HG02885 (cell line): ENCODE measurements around the gene CORO2B.

ENCODE experiments used
- ATAC-seq: cut with Tn5 transposase; IDR thresholded peaks from one replicate; pipeline ENCODE4 v1.9.1; 2021; ENCODE audit warnings: mild to moderate bottlenecking; ENCODE audit not compliant: unreplicated experiment, poor library complexity

CORO2B gene

DNA sequence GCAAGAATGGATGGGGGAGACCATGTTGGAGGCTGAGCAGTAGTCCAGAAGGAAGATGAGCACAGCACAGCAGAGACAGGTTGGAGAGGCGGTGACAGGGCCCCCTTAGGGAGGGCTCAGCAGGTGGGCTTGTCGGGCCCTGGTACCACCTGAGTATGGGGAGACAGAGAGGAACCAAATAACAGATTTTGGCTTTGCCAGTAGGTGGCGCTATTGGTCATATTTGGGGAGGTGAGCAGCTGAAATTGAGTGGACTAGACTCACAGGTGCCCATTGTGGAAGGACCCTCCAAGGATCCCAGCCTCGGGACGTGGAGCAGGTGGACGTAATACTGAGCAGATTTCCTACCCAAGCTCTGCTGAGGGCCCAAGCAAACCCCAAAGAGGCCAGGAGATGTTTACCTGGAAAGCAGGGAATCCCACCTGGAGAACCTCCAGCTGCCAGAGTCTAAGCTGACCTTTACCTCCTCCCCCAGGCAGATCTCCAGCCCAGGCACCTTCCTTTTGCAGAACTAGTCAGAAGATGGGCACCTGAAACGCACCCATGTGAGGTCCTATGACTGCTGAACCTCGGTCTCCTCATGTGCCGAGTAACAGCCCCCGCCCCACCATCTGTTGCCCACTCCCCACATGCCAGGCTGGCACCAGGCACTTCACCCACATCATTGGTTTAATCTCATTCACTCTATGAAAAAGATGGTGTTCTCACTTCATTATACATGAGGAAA is 24.6 kb upstream of the CORO2B start:
- no peak for ATAC-seq

GRCh38 chr15:68554721-68555678 is 23.8 kb upstream of the CORO2B start:
- no peak for ATAC-seq

DNA sequence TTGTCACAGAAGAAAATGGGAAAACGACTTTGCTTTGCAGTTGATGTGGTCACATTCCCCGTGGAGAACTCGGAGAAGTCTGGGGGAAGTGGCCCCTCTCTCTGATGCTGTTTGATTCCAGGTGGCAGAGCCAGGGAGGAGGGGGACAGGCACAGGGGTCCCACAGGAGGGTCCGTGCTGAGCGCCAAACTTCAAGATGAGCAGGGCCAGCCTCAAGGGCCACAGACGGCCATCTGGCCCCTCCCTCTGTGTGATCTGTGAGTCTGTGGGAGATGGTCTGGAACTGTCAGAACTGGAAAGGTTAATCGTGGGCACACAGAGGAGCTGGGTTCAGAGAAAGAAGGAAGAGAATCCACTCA is 23.1 kb upstream of the CORO2B start:
- no peak for ATAC-seq

GRCh38 chr15:68556139-68556990 is 22.4 kb upstream of the CORO2B start:
- no peak for ATAC-seq

DNA sequence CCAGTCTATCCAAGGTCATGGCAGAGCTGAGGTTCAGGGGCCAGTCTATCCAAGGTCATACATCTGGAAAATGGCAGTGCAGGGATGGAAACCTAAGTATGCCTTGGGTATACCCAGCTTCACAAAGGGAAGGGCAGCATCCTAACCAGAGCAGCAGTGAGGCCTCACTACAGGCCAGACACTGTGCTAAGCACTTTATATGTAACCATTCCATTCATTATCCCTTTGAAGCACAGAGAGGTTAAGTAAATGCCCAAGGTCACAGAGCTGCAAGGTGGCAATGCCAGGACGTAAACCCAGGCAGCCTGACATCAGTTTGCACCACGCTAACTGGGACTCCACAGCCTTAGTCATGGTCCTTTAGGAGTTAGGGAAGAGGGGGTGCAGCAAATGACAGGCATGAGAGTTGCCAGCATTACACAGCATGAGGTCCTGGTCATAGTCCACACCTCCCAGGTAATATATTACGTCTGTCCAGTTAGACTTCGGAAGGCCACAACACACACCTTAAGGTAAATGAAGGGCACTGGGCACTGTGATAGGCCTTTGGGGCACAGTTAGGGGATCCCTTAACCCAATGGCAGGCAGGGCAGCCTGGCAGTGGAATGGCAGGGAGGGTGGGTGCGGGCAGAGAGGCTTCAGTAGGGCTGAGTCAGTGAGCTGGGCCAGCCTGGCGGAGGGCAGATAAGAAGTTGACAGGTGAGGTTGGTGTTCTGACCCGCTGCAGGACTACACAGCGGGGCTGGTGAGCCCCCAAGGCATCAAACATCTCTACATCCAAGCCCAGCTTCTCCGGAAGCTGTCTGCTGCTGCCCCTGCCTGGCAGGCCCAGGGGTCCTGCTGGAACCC is 21.1 kb upstream of the CORO2B start:
- ATAC-seq, result no peak

DNA sequence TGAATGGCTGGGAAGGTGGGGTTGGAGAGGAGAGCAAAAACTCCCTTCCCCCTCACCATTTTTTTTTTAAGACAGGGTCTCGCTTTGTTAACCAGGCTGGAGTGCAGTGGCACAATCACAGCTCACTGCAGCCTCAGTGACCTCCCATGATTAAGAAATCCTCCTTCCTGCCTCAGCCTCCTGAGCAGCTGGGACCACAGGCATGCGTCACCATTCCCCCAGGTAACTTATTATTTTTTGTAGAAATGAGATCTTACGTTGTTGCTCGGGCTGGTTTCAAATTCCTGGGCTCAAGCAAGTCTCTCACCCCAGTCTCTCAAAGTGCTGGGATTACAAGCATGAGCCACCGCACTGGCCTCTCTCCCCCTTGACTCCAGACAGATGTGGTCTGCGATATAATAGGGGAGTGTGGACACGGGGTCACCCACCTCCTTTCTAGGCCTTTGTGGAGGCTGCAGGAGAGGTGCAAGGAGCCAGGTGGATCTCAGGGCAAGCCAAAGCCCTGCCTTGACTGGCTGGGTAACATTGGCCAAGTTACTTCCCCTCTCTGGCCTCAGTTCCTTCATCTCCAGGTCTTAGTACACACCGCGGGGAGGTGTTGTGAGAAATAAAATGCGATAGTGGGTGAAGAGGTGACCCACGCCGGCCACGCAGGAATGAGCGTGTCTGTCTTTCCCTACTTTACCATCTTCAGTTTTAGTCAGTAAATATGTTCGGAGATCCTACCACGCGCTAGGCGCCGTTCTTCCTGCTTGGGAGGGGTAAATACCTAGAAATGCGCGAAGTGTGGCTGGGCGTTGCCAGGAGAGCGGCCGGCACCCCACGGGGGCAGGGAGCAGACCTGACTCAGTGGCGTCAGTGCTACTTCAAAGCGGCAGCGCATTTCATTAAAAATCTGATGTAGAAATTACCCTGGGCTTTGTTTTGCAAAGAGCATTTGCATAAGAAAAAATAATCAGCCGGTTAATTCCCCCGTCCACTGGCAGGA is 20.2 kb upstream of the CORO2B start:
- no peak for ATAC-seq

GRCh38 chr15:68559345-68560310 is 19.2 kb upstream of the CORO2B start:
- no peak for ATAC-seq

- ATAC-seq, result no peak
Observed at GRCh38 chr15:68560501-68561113, 18.2 kb upstream of the CORO2B start.

- ATAC-seq, result no peak
Observed at GRCh38 chr15:68561171-68561900, 17.5 kb upstream of the CORO2B start.

GRCh38 chr15:68561901-68562300 is 16.9 kb upstream of the CORO2B start:
- ATAC-seq, result no peak

DNA sequence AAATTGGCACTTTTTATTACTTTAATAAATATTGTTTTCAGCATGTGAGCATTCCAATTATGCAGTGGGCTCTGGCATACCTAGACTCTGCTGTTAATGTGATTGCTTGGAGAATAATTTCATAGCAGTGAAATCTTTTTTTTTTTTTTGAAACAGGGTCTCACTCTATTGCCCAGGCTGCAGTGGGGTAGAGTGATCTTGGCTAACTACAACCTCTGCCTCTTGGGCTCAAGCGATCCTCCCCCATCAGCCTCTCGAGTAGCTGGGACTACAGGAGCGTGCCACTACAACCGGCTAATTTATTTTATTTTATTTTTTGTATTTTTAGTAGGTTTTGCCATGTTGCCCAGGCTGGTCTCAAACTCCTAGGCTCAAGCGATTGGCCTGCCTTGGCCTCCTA is 14.6 kb upstream of the CORO2B start:
- ATAC-seq, result no peak

- ATAC-seq, result no peak
Observed at GRCh38 chr15:68565234-68565633, 13.6 kb upstream of the CORO2B start.

DNA sequence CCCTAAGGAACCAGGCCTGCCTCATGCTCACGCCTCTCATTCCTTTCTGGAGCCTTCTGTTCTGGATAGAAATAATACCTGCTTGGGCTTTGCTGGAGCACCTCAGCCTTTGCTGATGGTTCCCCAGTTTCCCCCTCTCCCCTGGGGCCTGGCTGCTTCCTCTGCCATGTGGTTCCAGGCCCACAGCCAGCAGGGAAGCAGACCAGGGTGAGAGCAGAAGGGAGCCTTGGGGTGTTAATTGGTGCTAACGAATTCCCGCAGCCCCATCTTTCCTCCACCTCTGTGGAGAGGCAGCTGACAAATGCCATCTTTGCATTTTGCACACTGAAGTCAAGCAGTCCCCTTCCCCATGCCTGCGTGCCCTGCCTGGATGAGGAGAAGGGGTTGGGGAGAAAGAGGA is 13.1 kb upstream of the CORO2B start:
- no peak for ATAC-seq

DNA sequence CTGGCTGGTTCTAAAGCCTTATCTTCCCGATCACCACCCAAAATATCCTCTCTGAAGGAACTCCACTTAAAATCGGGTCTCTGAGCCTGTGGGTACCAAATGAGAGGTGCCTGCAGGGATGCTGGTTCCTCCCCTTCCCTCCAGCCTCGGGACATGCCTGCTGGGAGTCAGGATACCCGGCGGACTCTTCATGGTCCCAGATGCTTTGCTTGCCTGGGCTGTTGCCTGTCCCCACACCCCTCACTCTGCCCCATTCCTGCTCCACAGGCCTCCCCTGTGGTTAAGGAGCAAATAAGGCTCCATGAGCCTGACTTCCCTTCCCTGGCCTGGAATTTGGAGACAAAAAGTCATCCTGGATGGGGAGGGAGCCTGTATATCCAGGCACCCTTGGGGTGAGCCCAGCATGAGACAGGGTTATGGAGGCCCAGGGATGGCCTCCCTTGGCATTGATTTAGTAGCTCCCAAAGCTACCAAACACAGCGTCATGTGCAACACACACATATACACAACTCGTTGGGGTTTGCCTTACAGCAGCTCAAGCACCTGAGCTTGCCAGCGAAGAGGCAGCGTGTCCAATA is 12.3 kb upstream of the CORO2B start:
- ATAC-seq, result no peak

DNA sequence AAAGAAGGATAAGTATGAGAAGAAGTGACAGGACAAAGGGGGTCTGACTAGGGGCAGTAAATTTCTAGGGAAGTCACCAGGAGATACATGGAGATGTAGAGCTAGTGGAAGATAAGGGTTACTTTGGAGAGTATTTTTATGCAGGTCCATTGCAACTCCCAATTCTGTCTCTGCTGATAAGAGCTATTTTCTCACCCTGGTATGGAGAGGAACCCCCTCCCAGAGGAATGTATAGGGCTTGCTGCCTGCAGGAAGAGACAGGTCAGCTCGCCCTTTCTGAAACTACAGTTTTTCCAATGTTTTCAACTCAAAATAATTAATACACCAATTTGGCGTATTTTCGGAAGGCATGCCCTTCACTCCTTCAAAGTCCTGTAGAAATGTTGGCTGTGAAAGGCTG is 11.4 kb upstream of the CORO2B start:
- ATAC-seq, result no peak

DNA sequence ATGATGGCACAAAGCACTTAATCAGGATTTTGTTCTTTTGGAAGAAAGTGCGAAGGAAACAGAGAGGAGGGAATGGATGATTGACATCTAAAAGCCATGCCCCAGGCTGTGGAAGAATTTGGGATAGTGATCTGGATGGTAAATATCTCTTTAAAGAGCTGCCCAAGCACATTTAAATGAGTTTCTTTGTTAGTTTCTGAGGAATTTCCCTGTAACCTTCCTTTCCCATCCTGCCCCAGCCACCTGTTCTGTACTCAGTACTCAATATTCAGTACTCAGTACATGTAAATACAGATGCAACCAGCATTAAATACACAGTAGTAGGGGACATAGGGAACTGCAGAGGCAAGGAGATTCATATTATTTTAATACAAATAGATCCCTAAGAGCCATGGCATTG is 7.8 kb upstream of the CORO2B start:
- no peak for ATAC-seq
